ENCODE data around the gene MSMB. TPM values are rescaled to one million over a fixed set of nuclear protein-coding genes. Genes with fewer than 3 reads are reported as not detected.

MSMB gene
- total RNA-seq, 1 experiment from 2014 or later = not detected

DNA sequence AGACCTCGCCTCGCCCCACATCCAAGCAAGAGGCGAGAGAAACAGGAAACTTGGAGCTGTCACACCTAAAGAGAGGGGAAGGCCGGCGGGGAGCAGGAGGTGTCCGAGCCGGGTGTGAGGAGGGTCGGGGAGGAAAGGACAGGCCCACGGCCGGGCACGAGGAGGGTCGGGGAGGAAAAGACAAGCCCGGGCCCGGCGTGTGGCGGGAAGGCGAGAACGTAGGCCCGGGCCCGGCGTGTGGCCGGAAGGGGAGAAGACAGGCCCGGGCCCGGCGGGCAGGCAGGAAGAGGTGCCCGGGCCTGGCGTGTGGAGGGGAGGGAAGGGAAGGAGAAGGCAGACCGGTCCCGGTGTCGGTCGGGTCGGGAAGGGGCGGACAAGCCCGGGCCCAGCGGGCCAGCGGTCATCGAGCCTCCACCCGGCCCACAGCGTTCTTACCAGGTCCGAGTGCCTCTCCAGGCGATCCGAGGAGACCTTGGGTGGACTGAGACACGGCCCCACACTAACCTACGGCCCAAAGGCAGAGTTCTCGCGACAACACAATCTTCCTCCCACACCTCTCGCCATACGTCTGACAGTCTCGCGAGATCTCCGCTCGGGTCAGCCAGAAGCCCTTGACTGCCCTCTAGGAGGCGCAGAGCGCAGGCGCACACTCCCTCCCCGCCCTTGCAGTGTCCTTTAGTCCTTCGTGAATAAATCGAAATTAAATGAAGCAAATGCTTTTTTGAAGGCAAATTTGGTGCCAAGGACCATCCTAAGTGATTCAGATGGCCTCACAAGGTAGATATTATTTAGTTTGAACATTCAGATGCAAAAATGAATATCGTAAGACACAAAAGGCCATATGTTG, 15.8 kb downstream of the MSMB start, which contains the start of gene NCOA4:
TSS of gene NCOA4 (minus strand) at position 533 of the 847 bp plus-strand sequence. CDS start 13,943 bp downstream, outside the sequence.
- H3K4me1 ChIP-seq (replicated peaks; ENCODE audit: insufficient read depth) = peaks cover 28% of the 10 kb centered on the region
- H3K9me3 ChIP-seq (ENCODE audit: insufficient read depth, low read depth) = no peaks in the 10 kb centered on the region
- BruUV-seq (replicated peaks) = no TSS peak
- peak; percentile 91 to 96 for DNase-seq
- no peaks in the 10 kb centered on the region for H3K9me2 ChIP-seq (ENCODE audit: insufficient read depth)
- ChIA-PET CTCF (no interaction called here), POLR2A (ENCODE audit: unreplicated experiment) (interaction anchor here (0.6 kb wide), 1 partner anchor 1052 kb away, joined by 4 read pairs; the partner anchor contains the start of gene DEPP1)
- no peaks in the 10 kb centered on the region; the same call in 1 of the 2 replicates for H3F3A ChIP-seq (ENCODE audit: insufficient read depth, low read depth)
- 0 out of 2 replicates have a peak, but pooled peaks cover 6% of the 10 kb centered on the region for H3K36me3 ChIP-seq (ENCODE audit: low read depth)
- peak within 1 kb of the TSS; percentile 94 for H3K4me2 ChIP-seq
- TF ChIP-seq, protein P1, sequence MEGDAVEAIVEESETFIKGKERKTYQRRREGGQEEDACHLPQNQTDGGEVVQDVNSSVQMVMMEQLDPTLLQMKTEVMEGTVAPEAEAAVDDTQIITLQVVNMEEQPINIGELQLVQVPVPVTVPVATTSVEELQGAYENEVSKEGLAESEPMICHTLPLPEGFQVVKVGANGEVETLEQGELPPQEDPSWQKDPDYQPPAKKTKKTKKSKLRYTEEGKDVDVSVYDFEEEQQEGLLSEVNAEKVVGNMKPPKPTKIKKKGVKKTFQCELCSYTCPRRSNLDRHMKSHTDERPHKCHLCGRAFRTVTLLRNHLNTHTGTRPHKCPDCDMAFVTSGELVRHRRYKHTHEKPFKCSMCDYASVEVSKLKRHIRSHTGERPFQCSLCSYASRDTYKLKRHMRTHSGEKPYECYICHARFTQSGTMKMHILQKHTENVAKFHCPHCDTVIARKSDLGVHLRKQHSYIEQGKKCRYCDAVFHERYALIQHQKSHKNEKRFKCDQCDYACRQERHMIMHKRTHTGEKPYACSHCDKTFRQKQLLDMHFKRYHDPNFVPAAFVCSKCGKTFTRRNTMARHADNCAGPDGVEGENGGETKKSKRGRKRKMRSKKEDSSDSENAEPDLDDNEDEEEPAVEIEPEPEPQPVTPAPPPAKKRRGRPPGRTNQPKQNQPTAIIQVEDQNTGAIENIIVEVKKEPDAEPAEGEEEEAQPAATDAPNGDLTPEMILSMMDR (conservative IDR thresholded peaks at IDR 0.05) = peak; percentile 77
- no peak for TF ChIP-seq EZH2 (IDR thresholded peaks at IDR 0.05; ENCODE audit: low read depth)
- intact Hi-C loops (cut with micrococcal nuclease; ENCODE audit: unreplicated experiment) = loop anchor here (5.0 kb wide), 1 partner anchor 793 kb away; no protein-coding TSS in a partner anchor
- H3K27me3 ChIP-seq (ENCODE audit: insufficient read depth, low read depth) = no peaks in the 10 kb centered on the region
- H3K4me3 ChIP-seq = peak within 1 kb of the TSS; percentile 97
- H2AFZ ChIP-seq = peak within 1 kb of the TSS; percentile 80
- H4K20me1 ChIP-seq (ENCODE audit: insufficient read depth) = peaks cover 37% of the 10 kb centered on the region
- H3K27ac ChIP-seq = peak within 1 kb of the TSS; percentile 62
- peaks cover 49% of the 10 kb centered on the region for H3K79me2 ChIP-seq (ENCODE audit: low read depth)

DNA sequence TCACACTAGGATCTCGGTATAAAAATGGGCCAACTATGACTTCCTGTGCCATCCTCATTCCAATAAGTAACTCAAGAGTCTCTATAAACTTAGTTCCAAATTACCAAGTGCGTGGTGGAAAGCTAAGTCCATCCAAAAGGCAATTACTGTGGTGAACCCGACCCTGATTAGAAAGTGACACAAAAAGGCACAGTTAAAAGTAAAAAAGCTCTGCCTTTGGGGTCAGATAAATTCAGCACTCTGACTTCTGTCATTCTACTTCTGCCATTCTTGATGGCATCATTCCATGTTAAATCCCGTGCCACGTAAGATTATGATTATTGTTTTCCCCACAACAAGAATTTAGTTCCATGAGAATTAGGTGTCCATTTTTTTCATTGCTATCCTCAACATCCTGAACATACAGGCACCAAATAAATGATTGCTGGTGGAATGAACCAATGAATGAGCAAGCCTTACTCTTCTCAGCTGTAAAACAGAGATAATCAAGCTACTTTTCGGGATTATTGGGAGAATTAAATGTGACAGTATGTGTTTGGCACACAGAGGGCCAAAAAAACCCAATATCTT, 16.5 kb downstream of the MSMB start:
- H3K9me2 ChIP-seq (ENCODE audit: insufficient read depth) = no peaks in the 10 kb centered on the region
- POLR2A ChIA-PET (ENCODE audit: unreplicated experiment) = no interaction called here
- intact Hi-C loops (cut with micrococcal nuclease; ENCODE audit: unreplicated experiment) = loop anchor here (5.0 to 10.0 kb wide), 3 partner anchors 565 to 792 kb away; no protein-coding TSS in a partner anchor
- BruUV-seq (replicated peaks) = TSS peak; percentile 46
- TF ChIP-seq EZH2 (IDR thresholded peaks at IDR 0.05; ENCODE audit: low read depth) = no peak
- TF ChIP-seq, protein P1 (conservative IDR thresholded peaks at IDR 0.05) = no peak
- peaks cover 4% of the 10 kb centered on the region for H3F3A ChIP-seq (ENCODE audit: insufficient read depth, low read depth)
- CTCF ChIA-PET = no interaction called here
- H3K27me3 ChIP-seq (ENCODE audit: insufficient read depth, low read depth) = no peaks in the 10 kb centered on the region
- peak overlapping the region; percentile 94 for H3K4me2 ChIP-seq
- H3K4me3 ChIP-seq = peak overlapping the region; percentile 97
- 0 out of 2 replicates have a peak, but pooled peaks cover 6% of the 10 kb centered on the region for H3K36me3 ChIP-seq (ENCODE audit: low read depth)
- peaks cover 44% of the 10 kb centered on the region for H4K20me1 ChIP-seq (ENCODE audit: insufficient read depth)
- H2AFZ ChIP-seq = peak overlapping the region; percentile 80
- H3K27ac ChIP-seq = peak overlapping the region; percentile 62
- H3K79me2 ChIP-seq (ENCODE audit: low read depth) = peaks cover 57% of the 10 kb centered on the region
- no peaks in the 10 kb centered on the region for H3K9me3 ChIP-seq (ENCODE audit: insufficient read depth, low read depth)
- DNase-seq = no peak
- H3K4me1 ChIP-seq (replicated peaks; ENCODE audit: insufficient read depth) = peaks cover 28% of the 10 kb centered on the region

Measured in PC-9 (cell line).